MCF 10A (cell line): ENCODE data around the gene CORO2B. TPM values are rescaled to one million over a fixed set of nuclear protein-coding genes. Genes with fewer than 3 reads are reported as not detected.
"Not testable (repeated sequence)": the region's sequence is repeated elsewhere in the genome, so short reads cannot be mapped to it uniquely, and the experiment has no call there.

ENCODE experiments used
- BruUV-seq: library from RNA; stranded (reverse); fragments of 400-500 nt; replicated peaks from 2 replicates; lab custom pipeline; 2021; lab: Mats Ljungman, UMichigan
- CTCF ChIA-PET: fragments of 300-600 bp; sonication (Branson Sonifier 250); formaldehyde crosslinking; extraction: SDS; loops from one replicate; lab custom pipeline; 2021; ENCODE audit warnings: antibody characterized with exemption, inconsistent platforms; lab: Yijun Ruan, JAX
- POLR2A ChIA-PET: fragments of 300-600, 350-650 bp; sonication (Branson Sonifier 250); formaldehyde crosslinking; extraction: SDS; loops from one replicate; lab custom pipeline; 2020; ENCODE audit warnings: antibody characterized with exemption, inconsistent platforms; lab: Yijun Ruan, JAX
- DNase-seq: peaks from one replicate; pipeline ENCODE4 v3.0.0-alpha.2; 2018; ENCODE audit not compliant: unreplicated experiment
- H3K27ac Mint-ChIP-seq: one replicate; pipeline ENCODE4 v1.8.0; 2022; ENCODE audit warnings: mild to moderate bottlenecking, low read depth, mixed read lengths; ENCODE audit not compliant: unreplicated experiment
- H3K27me3 Mint-ChIP-seq: one replicate; pipeline ENCODE4 v1.8.0; 2022; ENCODE audit warnings: mixed read lengths; ENCODE audit not compliant: insufficient read depth, unreplicated experiment
- H3K36me3 Mint-ChIP-seq: one replicate; pipeline ENCODE4 v1.8.0; 2022; ENCODE audit warnings: mild to moderate bottlenecking, moderate library complexity, mixed read lengths; ENCODE audit not compliant: insufficient read depth, unreplicated experiment
- H3K4me1 Mint-ChIP-seq: one replicate; pipeline ENCODE4 v1.8.0; 2022; ENCODE audit warnings: mixed read lengths; ENCODE audit not compliant: insufficient read depth, unreplicated experiment
- H3K4me3 Mint-ChIP-seq: one replicate; pipeline ENCODE4 v1.8.0; 2022; ENCODE audit warnings: mild to moderate bottlenecking, moderate library complexity, mixed read lengths; ENCODE audit not compliant: unreplicated experiment
- H3K9me3 Mint-ChIP-seq: one replicate; pipeline ENCODE4 v1.8.0; 2022; ENCODE audit warnings: mixed read lengths; ENCODE audit not compliant: unreplicated experiment
- CTCF ChIP-seq: fragments of 200-600 bp; IDR thresholded peaks from one replicate; pipeline ENCODE4 v1.8.0; 2022; ENCODE audit warnings: antibody characterized with exemption, mild to moderate bottlenecking; ENCODE audit not compliant: unreplicated experiment
- intact Hi-C: fragments of 100-400 bp; cut with micrococcal nuclease; formaldehyde crosslinking; loops from 2 replicates; pipeline ENCODE4 v1.14.1; 2022
- total RNA-seq: library from RNA; stranded (reverse); gene quantifications from 2 replicates; pipeline ENCODE4 v1.2.3, GENCODE V29; 2022

The CORO2B gene
- total RNA-seq, 1 experiment from 2014 or later: 0.79 TPM

- intact Hi-C loops: no loop called here
- Mint-ChIP-seq H3K9me3 (no peaks in the 10 kb centered on the region), H3K4me1 (no peaks in the 10 kb centered on the region), H3K27ac (no peak overlapping the region), H3K4me3 (no peak overlapping the region), H3K36me3 (no peaks in the 10 kb centered on the region), H3K27me3 (no peaks in the 10 kb centered on the region)
- BruUV-seq: no TSS peak
- CTCF ChIA-PET: interaction anchor here (1.0 kb wide), 1 partner anchor 71 kb away, joined by 3 read pairs; no protein-coding TSS in a partner anchor
- POLR2A ChIA-PET: interaction anchor here (0.7 kb wide), 1 partner anchor 10 kb away, joined by 3 read pairs; no protein-coding TSS in a partner anchor
- no peak for TF ChIP-seq CTCF
- DNase-seq: no peak
Observed at GRCh38 chr15:68603216-68603595, 24.4 kb downstream of the CORO2B start.

GRCh38 chr15:68603951-68604350, 25.2 kb downstream of the CORO2B start:
- no peak for DNase-seq
- intact Hi-C loops: no loop called here
- Mint-ChIP-seq H3K4me3 (no peak overlapping the region), H3K36me3 (no peaks in the 10 kb centered on the region), H3K27ac (no peak overlapping the region), H3K4me1 (no peaks in the 10 kb centered on the region), H3K9me3 (no peaks in the 10 kb centered on the region), H3K27me3 (no peaks in the 10 kb centered on the region)
- no peak for TF ChIP-seq CTCF
- ChIA-PET POLR2A (interaction anchor here (0.7 kb wide), 1 partner anchor 10 kb away, joined by 3 read pairs; no protein-coding TSS in a partner anchor), CTCF (interaction anchor here (1.0 kb wide), 1 partner anchor 70 kb away, joined by 3 read pairs; no protein-coding TSS in a partner anchor)
- BruUV-seq: no TSS peak

- DNase-seq: peak; percentile 80
- H3K4me1 Mint-ChIP-seq, H3K27ac Mint-ChIP-seq: not testable (repeated sequence)
Observed at GRCh38 chr15:68604840-68605478, 26.2 kb downstream of the CORO2B start.

GRCh38 chr15:68606375-68606774, 27.6 kb downstream of the CORO2B start:
- DNase-seq: no peak
- no TSS peak for BruUV-seq
- no peaks in the 10 kb centered on the region for H3K4me1 Mint-ChIP-seq
- CTCF ChIA-PET: interaction anchor here (0.6 to 0.7 kb wide), 2 partner anchors 340 to 354 kb away, joined by 3 to 4 read pairs; no protein-coding TSS in a partner anchor
- no peak for TF ChIP-seq CTCF
- H3K4me3 Mint-ChIP-seq: no peak overlapping the region
- intact Hi-C loops: no loop called here
- POLR2A ChIA-PET: interaction anchor here (0.6 kb wide), 1 partner anchor 133 kb away, joined by 3 read pairs; no protein-coding TSS in a partner anchor
- H3K27ac Mint-ChIP-seq: no peak overlapping the region
- H3K36me3 Mint-ChIP-seq: no peaks in the 10 kb centered on the region
- H3K9me3 Mint-ChIP-seq: no peaks in the 10 kb centered on the region
- no peaks in the 10 kb centered on the region for H3K27me3 Mint-ChIP-seq

More at GRCh38 chr15:68604840-68605478, 26.2 kb downstream of the CORO2B start:
- H3K4me3 Mint-ChIP-seq, H3K9me3 Mint-ChIP-seq, H3K36me3 Mint-ChIP-seq, CTCF ChIA-PET, H3K27me3 Mint-ChIP-seq, BruUV-seq, intact Hi-C loops, POLR2A ChIA-PET: not testable (repeated sequence)
